GM19455 (cell line): ENCODE data around the gene SPEF1.

Experiments used
- ATAC-seq: cut with Tn5 transposase; IDR thresholded peaks from one replicate; pipeline ENCODE4 v1.9.1; 2021; ENCODE audit not compliant: unreplicated experiment

The SPEF1 gene

DNA sequence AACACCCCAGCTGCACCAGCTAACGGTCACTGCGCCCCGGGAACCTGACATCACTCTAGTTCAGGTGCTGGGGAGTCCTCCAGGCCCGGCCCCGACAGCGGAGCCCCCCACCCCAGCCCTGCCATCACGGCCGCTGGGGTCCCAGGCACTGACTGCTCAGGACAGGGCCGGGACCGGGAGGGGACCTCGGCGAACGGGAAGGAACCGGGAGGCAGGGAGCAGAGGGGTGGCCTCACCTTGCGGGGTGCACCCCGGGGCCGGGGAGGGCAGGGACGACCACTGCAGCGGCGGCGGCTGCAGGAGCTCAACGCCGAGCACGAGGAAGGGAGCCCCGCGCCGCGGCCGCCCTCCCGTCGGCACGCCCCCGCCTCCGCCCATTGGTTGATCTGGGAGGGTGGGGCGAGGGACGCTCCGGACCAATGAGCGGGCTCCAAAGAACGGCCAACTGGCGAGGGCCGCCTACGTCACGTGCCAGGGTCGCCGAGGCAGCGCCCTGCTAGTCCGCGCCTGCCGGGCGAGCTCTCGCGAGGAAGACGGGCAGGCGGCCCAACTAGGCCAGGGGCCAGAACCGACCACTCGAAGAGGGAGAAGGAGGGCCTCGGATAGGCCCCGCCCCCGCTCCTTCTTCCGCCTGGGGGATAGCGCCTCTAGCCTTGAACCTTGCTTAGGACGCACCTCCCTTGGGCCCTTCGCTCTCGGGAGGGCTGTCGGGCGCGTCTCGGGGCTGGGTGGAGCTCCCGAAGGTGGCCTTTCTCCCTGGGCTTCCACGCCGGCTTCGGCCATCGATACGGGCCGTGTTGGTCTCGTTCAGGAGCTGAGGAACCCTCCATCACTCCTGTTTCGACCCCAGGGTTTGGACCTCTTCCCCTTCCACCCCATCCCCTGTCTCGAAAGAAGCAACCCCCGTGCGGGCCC, 13.6 kb downstream of the SPEF1 start, which contains the start of gene ADISSP:
ADISSP (minus strand) TSS at position 327 of the 915 bp plus-strand sequence. CDS start 7,653 bp downstream, outside the sequence.
- peak; percentile 88 for ATAC-seq

DNA sequence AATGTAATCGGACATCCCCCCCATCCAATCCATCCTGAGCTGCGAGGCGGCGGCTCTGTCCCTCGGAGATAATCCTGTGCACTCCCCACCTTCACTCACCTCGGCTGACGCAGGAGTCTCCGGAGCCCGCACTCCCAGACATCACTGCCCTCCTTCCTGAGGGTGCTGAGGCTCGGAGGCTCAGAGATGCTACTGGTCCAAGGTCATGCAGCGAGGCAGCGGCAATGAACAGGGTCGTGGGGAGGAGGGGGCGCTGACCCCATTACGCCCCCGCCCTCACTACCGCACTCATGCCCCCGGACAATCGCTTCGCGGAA, 14.2 kb downstream of the SPEF1 start:
- ATAC-seq = no peak

DNA sequence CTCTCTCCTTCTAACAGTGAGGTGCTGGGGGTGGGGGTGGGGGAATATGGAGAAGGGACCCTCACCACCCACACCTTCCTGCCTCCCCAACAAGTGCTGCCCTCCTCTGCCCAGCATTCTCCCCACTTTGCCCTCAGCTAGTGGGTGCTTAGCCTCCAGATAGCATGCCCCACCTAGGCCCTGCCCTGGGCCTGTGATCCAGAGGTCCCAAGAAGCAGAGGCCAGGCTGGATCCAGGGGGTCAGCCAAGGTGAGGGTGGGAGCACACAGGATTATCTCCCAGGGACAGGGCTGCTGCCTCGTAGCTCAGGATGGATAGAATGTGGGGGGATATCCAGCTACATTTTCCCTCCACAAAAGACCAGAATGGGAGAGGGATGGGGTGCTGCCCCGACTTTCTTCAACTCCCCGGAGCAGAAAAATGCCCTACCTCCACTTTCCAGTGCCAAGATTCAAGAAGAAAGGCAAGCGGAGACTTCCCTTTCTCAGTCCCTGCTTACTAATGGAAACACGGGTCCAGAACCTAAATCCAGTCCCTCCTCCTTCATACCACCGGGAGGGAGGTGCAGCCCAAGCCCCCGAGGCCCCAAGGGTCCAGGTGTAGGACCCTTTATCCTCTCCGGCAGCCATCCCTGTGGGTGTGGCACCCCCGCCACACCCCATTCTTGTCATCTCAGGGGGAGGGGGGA, 14.7 kb downstream of the SPEF1 start:
- ATAC-seq = no peak

DNA sequence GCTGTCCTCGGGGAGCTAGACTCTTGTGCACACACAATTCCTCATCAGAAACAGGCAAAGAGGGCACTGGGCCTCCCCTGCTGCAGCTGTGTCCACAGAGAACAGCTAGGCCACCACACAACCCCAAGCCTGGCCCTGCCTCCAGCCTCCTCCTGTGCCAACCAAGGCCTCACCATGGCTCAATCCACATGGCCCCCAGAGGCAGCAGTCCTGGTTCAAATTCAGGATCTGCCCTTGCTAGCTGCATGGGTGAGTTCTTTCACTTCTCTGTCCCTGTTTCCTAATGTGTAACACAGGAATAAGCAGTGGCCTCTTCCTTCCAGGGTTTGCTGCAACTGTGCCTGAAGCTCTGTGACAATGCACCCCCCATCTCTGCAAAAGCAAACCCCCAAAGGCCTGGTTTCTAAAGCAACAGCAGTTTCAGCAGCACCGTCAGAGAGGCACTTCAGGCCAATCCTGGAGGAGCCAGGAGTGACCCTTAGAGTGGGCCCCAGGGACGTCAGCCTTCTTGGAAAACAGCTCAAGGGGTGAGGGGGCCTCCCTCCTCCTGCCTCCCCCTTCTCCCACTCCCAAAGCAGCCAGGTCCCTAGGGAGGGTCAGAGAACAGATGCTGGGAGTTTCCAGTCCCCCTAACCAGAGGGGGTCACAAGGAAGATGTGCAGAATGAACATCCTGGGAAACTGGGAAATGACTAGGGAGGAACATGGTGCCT, 15.9 kb downstream of the SPEF1 start:
- no peak for ATAC-seq

DNA sequence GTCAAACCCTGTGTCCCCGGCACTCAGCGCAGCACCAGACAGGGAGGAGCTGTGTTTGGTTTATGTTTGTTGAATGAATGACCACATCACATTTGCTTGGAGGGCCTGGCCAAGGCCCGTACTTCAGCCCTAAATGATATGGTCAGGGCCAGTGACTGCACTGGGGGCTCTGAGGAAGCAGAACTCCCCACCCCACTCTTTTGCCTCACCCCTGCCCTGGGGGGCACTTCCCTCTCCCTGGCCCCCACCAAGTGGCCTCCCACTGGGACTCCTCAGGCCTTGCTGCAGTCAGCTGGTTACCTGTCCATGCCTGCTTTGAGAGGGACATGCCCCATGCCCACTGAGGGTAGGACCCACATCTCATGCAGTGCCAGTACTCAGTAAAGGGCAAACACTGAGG, 16.6 kb downstream of the SPEF1 start:
- ATAC-seq = no peak

DNA sequence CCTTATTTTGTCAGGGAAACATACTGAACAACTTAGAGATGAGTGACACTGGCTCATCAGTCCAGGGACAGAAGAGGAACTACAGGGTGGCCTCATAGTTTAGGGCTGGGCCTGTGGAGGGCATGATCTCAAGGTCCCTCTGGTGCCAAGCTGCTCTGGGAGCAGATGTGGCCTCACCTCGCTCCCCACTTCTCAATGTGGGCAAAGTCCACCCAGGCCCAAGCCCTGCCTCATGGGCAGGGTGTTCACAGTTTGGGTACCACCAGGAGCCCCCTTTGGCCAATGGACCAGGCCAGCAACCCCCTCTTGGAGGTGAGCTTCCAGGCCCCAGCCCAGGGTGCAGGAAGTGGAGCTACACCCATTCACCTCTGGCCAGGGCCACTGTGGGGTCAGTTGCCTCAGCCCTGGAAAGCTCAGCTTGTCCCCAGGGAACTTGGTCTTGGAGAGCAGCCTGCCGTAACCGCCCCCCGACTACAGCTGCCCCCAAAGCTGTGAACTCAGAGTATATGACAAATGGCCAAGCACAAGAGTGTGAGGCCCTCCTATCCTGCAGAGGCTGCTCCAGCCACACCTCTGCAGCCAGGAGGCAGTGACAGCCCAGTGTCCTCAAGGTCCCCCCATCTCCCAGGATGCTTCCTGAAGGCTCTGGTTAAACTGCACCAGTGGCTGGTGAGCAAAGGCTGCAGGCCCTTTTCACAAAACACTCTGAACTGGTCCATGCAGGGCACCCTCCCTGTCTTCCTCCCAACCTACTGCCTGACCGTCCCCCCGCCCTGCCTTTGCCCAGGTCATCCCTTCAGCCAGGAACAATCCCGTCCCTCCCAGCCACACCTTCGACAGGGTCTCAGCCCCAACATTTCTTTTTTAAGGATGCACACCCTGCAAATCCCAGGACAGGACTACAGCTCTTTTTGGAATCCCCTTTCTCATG, 17.3 kb downstream of the SPEF1 start:
- ATAC-seq = no peak

DNA sequence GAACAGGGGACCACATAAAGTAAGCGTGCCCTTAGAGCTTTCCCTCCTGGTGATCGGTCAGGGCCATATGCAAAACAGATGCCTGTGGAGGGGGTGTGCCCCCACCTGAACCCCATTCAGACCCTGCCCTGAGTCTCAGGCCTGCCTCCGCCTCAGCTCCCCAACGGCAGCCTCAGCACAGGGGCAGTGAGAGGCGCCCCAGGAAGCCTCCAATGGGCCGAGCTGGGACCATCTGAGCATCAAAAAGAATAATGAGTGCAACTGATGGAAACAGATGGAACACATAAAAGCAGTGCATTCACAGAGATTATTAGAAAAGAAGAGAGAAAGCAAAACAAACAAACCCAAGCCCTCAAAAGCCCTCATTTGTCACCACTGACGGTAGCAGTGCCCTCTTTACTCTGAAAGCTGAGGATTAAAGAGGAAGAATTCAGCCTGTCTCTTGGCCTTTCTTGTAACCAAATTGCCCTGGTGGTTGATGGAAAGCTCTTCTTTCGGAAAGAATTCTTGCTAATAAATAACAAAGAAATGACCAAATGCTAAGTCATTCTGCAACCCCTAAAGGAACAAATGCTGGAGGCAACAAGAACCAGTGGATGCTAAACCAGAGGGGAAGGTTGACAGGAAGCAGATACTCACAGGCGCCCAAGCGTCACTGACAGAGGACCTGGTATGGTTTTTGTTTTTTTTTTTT, 20.4 kb downstream of the SPEF1 start:
- no peak for ATAC-seq

DNA sequence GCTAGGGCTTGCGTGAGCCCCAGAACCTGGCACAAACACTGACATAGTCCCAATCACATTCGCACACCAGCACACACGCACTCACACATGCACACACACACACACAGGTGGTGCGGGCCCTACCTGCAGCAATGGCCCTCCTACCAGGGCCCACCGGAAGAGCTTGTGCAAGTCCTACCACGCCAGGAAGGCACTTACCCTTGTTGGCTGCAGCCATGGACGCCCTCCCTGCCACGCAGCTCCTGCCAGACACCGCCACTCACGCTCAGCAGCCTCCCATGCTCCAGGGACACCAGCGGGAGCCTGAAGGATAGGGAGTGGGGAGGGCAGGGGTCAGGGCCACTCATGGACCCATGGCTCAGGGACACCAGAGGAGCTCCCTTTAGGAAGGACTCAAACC, 21.4 kb downstream of the SPEF1 start:
- ATAC-seq = no peak

DNA sequence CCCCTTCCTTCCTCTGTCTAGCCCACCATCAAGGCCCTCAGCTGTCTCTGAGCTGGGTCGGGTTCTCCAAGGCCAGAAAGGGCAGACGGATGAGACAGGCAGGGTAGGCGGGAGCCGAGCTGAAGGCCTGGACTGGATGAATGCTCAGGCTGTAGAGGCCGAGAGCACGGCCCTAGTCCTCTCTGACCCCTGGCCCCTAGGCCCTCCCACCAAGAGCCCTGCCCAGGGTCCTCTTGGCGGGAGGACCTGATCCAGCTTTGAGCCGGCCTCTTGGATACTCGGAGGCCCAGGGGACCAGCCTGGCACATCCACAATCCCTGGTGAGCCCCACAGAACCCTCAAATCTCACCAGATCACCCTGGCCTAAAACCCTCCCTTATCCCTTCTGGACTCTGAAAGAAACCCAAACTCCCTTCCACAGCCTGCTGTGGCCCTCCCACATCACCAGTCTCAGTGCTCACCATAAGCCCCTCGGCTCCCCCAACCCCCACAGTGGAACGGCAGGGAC, 21.9 kb downstream of the SPEF1 start:
- ATAC-seq = no peak

DNA sequence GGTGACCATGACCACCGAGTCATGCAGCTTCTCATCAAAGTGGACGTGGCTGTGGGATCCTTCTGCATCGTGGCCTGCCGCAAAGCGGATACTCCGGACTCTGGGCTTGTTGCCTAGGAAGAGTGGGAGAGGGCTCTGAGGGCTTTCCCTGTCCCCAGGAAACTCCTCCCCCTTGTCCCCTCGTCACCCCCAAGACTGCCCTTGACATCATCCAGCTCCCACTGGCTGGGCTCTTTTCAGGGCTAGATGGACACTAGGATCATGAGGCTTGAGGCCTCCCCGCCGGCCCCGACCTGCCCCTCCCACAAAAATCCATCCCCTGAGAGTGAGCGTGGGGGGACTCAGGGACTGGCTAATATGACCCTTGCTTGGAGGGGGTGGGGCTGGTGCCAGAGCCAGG, 22.7 kb downstream of the SPEF1 start:
- ATAC-seq = no peak

DNA sequence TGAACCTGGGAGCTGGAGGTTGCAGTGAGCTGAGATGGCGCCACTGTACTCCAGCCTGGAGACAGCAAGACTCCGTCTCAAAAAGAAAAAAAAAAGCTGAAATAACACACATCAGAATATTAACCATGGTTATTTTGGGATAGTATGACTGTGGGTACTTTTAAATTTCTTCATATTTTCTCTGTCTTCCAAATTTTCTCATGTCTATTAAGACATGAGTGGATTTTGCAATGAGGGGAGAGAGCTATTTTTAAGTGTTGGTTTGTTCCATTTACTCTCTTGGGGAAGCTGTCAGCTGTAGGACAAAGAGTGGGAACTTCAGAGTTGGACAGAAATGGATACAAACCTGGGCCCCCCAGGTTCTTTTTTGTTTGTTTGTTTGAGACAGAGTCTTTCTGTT, 24.0 kb downstream of the SPEF1 start:
- no peak for ATAC-seq

DNA sequence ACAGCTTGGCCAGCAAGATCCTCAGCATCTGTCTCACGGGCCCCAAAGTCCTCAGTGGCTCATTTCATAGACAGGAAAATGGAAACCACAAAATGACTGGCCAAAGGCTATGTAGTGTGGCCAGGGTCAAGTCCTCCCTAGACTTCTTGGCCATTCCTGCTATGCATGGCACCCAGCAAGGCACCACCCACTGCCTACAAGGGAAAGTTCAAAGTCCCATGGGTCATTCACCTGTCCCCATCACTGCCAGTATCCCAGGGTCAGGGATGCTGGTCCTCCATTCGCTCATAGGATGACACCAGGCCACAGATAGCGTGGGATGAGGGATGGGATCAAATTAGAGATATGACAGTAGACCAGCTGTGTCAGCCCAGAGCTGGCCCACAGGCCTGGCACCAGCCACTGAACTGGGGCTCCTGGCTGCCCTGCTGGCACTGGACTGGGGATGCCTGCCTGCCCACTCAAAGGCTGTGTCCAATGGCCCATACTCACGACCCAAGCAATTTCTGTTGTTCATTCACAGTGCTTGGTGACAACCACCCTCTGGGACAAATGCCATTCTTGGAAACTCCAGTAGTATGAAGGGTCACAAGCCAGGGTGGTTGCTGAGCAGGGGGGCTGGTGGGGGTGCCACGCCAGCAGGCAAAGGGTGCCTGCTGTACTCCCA, 25.3 kb downstream of the SPEF1 start:
- no peak for ATAC-seq

DNA sequence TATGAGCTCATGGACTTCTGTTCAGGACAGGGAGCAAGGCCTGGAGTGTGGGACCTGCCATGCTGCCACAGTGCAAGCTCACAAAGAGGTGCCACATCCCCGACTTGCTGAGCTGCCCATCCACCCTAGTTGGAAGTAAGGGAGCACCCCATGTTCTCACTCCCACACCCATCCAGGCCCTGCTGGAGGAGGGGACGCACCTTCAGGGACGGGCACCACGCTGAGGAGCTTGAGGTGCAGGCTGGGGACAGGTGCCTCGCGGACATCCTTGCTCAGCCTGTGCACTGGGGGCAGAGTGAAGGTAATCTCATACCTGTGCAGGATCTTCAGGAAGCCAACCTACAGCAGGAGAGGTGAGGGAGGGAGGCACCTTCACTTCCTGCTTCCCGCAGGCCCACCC, 26.0 kb downstream of the SPEF1 start:
- ATAC-seq = no peak

DNA sequence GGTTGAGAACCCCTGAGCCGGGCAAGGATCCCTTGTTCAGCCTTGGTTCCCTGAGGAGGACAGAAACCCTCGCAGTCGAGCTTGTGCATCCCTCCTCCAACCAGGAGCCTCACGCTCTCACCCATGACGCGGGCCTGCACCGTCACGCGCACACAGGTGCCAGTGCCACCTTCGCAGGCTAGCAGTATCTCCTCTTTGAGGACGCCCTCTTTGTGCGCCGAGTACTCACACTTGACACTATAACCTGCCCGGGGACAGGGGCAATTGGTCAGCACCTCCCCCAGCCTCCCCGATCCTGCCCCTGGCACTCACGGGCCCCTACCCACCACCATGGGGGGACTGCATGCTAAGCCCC, 27.0 kb downstream of the SPEF1 start:
- ATAC-seq = no peak

DNA sequence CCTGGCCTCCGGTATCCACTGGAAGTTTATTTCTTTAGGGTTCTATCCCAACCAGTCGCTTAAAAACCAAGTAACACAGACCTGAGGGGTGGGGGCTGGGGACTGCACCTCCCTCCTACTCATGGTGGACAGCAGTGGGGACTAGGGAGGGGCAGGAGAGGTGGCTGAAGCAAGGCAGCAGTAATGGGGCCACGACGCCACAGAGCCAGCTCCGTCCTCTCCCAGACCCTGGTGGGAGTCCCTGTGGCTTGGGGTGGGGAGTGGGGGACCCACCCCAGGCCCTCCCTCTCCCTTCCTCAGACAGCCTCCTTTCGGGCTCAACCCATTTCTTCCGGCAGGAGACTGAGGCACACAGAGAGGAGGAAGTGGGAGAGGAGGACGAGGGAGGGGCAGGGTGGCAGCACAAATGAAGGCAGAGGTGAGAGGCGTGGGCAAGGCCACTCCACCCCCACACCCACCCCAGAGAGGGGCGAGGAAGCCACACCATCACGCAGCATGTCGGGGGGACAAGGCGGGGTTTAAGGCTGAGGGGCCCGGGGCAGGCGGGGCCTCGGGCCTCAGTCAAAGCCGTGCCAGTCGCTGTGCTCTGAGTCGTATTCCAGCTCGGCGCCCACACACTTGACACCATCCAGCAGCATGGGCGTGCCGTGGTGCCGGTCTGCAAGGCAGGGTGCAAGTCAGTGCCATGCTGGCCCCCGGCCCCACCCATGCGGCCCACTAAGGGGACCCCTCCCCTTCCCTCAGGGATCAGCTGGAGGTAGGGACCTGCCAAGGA, 27.6 kb downstream of the SPEF1 start:
- no peak for ATAC-seq

DNA sequence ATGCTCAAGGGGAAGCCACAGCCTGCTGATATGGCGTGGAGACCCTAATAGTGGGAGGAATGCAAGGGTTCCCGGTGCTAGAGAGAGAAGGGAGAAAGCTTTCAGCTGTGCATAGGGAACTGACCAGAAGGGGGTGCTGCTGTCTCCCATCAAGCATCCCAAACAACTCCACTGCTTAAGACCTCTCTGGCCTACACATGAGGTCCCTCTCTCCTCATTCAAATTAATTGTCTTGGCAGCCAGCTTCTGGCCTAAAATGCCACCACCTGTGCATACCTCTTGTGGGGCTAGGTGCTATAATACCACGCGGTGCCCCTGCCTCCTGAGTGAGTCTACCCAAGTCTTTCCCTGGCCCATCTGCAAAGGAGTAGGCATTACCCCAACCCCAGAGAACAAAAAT, 28.1 kb downstream of the SPEF1 start:
- no peak for ATAC-seq

DNA sequence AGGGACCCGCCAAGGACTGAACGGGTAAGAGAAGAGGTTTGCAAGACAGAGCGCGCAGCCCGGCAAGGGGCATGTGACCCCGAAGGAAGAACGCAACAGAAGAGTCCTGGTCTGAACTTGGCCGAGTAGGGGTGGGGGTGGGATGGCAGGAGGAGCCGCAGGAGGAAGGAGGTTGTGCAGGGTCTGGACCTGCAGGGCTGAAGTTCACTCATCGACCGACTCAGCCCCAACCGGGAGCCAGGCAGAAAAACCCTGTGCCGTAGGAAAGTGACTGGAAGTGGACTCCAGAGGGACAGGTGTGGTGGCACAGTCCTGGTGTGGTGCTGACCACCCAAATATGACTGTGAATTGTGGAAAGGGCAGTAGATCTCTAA, 28.9 kb downstream of the SPEF1 start:
- ATAC-seq = no peak

DNA sequence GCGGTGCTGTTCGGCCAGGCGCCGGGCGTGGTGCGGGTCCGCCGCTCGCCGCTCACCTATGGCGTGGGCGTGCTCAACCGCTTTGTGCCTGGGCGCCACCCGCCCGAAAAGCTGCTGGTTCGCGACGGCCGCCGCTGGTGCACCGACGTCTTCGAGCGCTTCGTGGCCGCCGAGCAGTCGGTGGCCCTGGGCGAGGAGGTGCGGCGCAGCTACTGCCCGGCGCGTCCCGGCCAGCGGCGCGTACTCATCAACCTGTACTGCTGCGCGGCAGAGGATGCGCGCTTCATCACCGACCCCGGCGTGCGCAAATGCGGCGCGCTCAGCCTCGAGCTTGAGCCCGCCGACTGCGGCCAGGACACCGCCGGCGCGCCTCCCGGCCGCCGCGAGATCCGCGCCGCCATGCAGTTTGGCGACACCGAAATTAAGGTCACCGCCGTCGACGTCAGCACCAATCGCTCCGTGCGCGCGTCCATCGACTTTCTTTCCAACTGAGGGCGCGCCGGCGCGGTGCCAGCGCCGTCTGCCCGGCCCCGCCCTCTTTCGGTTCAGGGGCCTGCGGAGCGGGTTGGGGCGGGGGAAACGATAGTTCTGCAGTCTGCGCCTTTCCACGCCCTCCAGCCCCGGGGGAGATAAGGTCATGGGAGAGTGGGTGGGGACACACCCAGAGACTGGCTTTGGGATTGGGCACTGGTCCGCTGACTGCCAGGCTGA, 29.4 kb downstream of the SPEF1 start:
- no peak for ATAC-seq
